HFF-Myc (cell line): ENCODE results near the gene TMEM205.

Experiments
- DNase-seq: peaks from one replicate; pipeline ENCODE4 v3.0.0-alpha.2; 2011; ENCODE audit warnings: low read depth; ENCODE audit errors: extremely low read depth
- H3K4me3 ChIP-seq: replicated peaks from 2 replicates; pipeline ENCODE4 v1.5.1; 2011; ENCODE audit warnings: low read depth, mild to moderate bottlenecking, control low read depth, low read length
- CTCF ChIP-seq: IDR thresholded peaks from 2 replicates; pipeline ENCODE4 v1.5.1; 2012; ENCODE audit warnings: mild to moderate bottlenecking, low read depth, low read length, control low read depth; ENCODE audit errors: missing control alignments

TMEM205 gene

GRCh38 chr19:11377237-11377636 lies 31.2 kb upstream of the TMEM205 start:
- H3K4me3 ChIP-seq: no peak overlapping the region
- peak; percentile 68 for DNase-seq
- no peak for TF ChIP-seq CTCF

- TF ChIP-seq CTCF: no peak
- DNase-seq: no peak
Observed at GRCh38 chr19:11375143-11375948, 29.3 kb upstream of the TMEM205 start.

GRCh38 chr19:11374433-11375142 lies 28.5 kb upstream of the TMEM205 start, which contains the start of gene SWSAP1:
TSS of gene SWSAP1 (plus strand) at chr19:11374666. CDS start at chr19:11374681, 15 bp downstream.
- peak; percentile 98 for DNase-seq
- peak within 1 kb of the TSS; percentile 61 for H3K4me3 ChIP-seq

More at GRCh38 chr19:11375143-11375948, 29.3 kb upstream of the TMEM205 start:
- peak overlapping the region; percentile 61 for H3K4me3 ChIP-seq

GRCh38 chr19:11373885-11374432 lies 27.9 kb upstream of the TMEM205 start:
- no peak for DNase-seq
- no peak for TF ChIP-seq CTCF
- peak overlapping the region; percentile 61 for H3K4me3 ChIP-seq

More at GRCh38 chr19:11374433-11375142, 28.5 kb upstream of the TMEM205 start, which contains the start of gene SWSAP1:
- TF ChIP-seq CTCF: no peak

GRCh38 chr19:11373166-11373884 lies 27.3 kb upstream of the TMEM205 start:
- TF ChIP-seq CTCF: no peak
- no peak overlapping the region for H3K4me3 ChIP-seq
- no peak for DNase-seq

- DNase-seq: no peak
- TF ChIP-seq CTCF: no peak
Observed at GRCh38 chr19:11370744-11371143, 24.7 kb upstream of the TMEM205 start.

More at GRCh38 chr19:11370744-11371143, 24.7 kb upstream of the TMEM205 start:
- H3K4me3 ChIP-seq: no peak overlapping the region
